Lower leg skin (tissue), 4 donors: ENCODE data around the gene ING5. TPM values are rescaled to one million over a fixed set of nuclear protein-coding genes. Genes with fewer than 3 reads are reported as not detected.

ENCODE experiments used
- DNase-seq, 2 donors: peaks; one replicate each; pipeline ENCODE4 v3.0.0-alpha.2; 2019; ENCODE audit warnings: low spot score in 2 of 2
- H3K4me3 ChIP-seq: fragments of 200-600 bp; sonication (generic); 2 replicates; pipeline ENCODE4 v1.5.1; 2017; ENCODE audit warnings: mild to moderate bottlenecking, low read depth; ENCODE audit not compliant: poor library complexity, severe bottlenecking
- CTCF ChIP-seq, 3 donors: fragments of 450-650 bp; IDR thresholded peaks; one replicate each; pipeline ENCODE4 v1.5.1; 2016; ENCODE audit warnings: antibody characterized with exemption in 3 of 3, mild to moderate bottlenecking in 3 of 3, moderate library complexity in 2 of 3
- POLR2A ChIP-seq, 2 donors: fragments of 450-650 bp; IDR thresholded peaks; one replicate each; pipeline ENCODE4 v1.6.1; 2016 to 2017; ENCODE audit warnings: antibody characterized with exemption in 2 of 2, mild to moderate bottlenecking in 1 of 2, moderate library complexity in 1 of 2
- WGBS, 2 donors: methylation state at CpG; one replicate each; pipeline ENCODE4 v1.1.5; 2018; 5-methylcytosine and 5-hydroxymethylcytosine counted together
- intact Hi-C: fragments of 100-400 bp; cut with DNase I; formaldehyde crosslinking; loops from one replicate; pipeline ENCODE4 v1.15.0; 2023; ENCODE audit warnings: low total_unique reads
- total RNA-seq, 4 donors: library from RNA; depleted of rRNA; stranded (reverse); fragments of >200 nt; gene quantifications; one replicate each; pipeline ENCODE4 v1.1.0, GENCODE V29; 2016

Gene ING5
- total RNA-seq, 4 donors from 2014 or later: 31.6 to 73.9 (median 35.7) TPM

DNA sequence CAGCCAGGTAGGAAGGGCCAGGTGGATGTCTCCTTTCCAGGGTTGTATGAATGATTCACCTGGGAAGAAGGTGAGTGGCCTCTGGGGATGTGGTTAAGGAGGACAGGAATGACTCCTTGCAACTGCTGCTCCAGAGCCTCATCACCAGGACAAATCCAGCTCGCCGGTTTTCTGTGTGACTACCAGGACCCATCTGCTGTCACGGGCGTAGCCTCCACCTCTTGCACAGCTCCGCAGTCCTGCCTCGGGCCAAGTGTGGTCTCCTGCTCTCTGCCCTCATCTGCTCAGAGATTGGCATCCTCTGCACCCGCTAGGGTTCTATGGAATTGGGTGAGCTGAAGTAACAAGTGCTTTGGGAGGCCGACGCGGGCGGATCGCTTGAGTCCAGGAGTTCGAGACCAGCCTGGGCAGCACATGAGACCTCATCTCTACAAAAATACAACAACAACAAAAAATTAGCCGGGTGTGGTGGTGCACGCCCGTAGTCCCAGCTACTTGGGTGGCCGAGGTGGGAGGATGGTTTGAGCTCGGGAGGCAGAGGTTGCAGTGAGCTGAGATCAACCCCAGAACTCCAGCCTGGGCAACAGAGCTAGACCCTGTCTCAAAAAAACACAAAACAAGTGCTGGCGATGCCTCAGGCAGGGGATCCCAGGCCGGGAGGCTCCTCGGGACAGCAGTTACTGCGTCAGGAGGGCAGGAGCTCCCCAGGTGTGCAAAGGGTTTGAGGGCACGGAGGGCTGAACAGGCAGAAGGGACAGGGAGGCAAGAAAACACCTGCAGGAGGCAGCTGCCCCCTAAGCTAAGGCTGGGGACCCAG, 31.8 kb downstream of the ING5 start:
- TF ChIP-seq POLR2A (IDR thresholded peaks at IDR 0.05) (no peak), CTCF (IDR thresholded peaks at IDR 0.05) (no peak)
- H3K4me3 ChIP-seq: peak overlapping the region; percentile 7
- WGBS, 2 donors: 73 to 80% methylated on average over 23 of the region's 23 CpGs
- intact Hi-C loops: no loop called here
- peak in 1 of 2 donors; percentile 88 for DNase-seq

GRCh38 chr2:241734208-241734466, 32.3 kb downstream of the ING5 start:
- intact Hi-C loops: no loop called here
- DNase-seq: no peak
- TF ChIP-seq CTCF (IDR thresholded peaks at IDR 0.05): no peak
- TF ChIP-seq POLR2A (IDR thresholded peaks at IDR 0.05): no peak
- 0 to 1% methylated on average over 4 to 12 of the region's 25 CpGs for WGBS, 2 donors
- peak overlapping the region; percentile 7 for H3K4me3 ChIP-seq

DNA sequence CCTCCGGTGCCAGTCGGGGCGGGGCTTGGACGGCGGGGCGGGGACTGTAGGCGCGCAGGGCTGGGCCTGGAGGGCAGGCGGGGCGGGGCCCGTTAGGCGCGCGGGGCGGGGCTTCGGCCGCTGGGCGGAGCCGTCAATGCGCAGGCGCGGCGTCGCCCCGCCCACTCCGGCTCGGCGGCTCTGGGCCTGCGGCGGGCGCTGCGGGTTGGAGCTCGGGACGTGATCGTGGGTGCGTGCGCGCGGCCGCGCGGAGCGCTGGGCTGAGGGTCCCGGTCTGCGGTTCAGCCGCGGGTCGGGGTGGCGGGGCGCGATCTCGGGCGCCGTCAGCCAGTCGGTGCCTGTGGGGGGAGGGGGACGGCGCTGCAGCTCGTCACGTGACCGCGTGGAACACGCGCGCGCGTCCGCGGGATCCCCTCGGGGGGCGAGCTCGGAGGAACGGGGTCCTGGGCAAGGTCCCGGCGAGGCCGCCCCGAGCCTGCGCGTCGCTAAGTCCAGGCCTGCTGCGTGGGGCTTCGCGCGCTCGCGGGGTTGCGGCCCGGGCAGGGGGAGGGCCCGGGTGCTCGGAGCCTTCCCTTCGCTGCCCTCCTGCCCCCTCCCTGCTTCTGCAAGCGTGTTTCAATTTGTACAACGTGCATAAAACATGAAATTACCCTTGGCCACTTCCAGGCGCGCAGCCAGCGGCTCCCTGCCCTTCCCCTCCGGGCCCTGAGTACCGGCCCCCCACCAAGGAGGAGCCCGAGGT, 32.8 kb downstream of the ING5 start, which contains the start of gene D2HGDH:
Gene D2HGDH (plus strand): TSS at position 164 of the 742 bp plus-strand sequence. CDS start 595 bp downstream, outside the sequence.
- intact Hi-C loops: no loop called here
- peak within 1 kb of the TSS; percentile 76 for H3K4me3 ChIP-seq
- WGBS, 2 donors: 1 to 2% methylated on average over 30 to 67 of the region's 98 CpGs
- TF ChIP-seq POLR2A (IDR thresholded peaks at IDR 0.05): no peak
- peak; percentile 88 to 99 for DNase-seq

DNA sequence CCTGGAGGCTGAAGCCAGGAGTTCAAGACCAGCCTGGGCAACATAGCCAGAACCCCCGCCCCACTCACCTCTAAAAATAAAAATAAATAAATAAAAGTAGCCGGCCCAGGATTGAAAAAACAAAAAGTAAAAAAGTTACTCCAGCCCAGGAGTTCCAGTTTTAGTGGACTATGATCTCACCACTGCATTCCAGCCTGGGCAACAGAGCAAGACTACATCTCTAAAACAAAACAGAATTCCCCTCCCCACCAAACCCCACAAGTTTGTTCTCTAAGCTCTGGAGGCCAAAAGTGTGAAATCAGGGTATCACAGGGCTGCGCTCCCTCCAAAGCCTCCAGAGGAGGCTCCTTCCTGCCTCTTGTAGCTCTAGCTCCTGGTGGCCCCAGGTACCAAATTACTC, 34.3 kb downstream of the ING5 start:
- TF ChIP-seq CTCF (IDR thresholded peaks at IDR 0.05): no peak
- TF ChIP-seq POLR2A (IDR thresholded peaks at IDR 0.05): no peak
- no peak for DNase-seq
- intact Hi-C loops: no loop called here
- H3K4me3 ChIP-seq: no peak overlapping the region
- 87 to 89% methylated on average over 3 of the region's 3 CpGs for WGBS, 2 donors

DNA sequence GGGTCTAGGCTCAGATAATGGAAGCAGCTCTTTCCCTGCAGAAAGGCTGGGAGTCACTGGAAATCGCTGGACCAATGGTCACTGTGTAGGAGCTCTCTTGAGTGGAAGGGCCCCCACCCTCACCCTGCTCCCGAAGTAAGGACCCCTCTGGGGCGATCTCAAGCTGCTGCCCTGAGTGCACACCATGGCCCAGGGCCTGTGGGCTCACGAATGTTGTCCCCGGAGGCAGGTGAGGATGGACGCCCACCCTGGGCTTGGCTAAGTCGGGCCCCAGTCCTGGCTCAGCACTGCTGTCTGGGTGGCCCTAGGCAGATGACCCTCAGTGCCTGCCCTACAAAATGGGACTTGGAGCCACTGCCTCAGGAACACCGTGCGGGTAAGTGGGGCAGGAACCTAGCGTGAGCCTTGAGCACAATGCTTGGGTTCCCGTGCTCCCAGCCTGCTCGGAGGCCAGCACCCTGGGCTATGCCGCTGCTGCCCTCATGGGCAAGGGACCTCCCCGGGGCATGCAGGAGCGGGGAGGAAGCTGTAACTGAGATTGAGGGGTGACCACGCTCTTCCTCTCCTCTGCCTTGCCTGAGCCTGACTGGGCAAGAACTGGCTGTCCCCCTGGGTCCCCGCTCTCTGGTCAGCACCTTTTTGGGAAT, 36.3 kb downstream of the ING5 start:
- intact Hi-C loops: no loop called here
- 93 to 96% methylated on average over 8 to 15 of the region's 17 CpGs for WGBS, 2 donors
- TF ChIP-seq POLR2A (IDR thresholded peaks at IDR 0.05) (no peak), CTCF (IDR thresholded peaks at IDR 0.05) (no peak)
- H3K4me3 ChIP-seq: no peak overlapping the region
- DNase-seq: no peak

DNA sequence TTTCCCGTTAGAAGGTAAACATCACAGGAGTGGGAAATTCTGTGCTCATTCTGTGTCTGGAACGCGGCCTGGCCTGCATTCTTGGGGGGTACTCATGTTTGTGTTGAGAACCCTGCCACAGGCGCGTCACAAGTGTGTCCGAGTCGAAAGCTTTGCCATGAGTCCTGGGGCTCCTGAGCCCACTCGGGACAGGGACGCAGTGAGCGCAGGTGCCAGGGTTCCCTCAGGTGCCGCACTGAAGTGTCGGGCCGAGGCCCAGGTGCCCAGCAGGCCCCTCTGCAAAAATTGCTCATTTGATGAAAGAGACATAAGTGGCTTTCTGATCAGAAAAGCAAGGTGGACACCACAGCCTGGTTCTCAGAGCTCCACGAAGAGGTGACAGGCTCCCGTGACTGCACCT, 37.3 kb downstream of the ING5 start:
- WGBS, 2 donors: 91 to 96% methylated on average over 14 to 15 of the region's 15 CpGs

More for the DNA sequence above, 37.3 kb downstream of the ING5 start:
- intact Hi-C loops: no loop called here
- no peak overlapping the region for H3K4me3 ChIP-seq
- TF ChIP-seq CTCF (IDR thresholded peaks at IDR 0.05) (no peak), POLR2A (IDR thresholded peaks at IDR 0.05) (no peak)
- DNase-seq: no peak
